Hepatocyte (in vitro differentiated cells): ENCODE results near the gene SOBP. TPM values are rescaled to one million over a fixed set of nuclear protein-coding genes. Genes with fewer than 3 reads are reported as not detected.

Experiments
- DNase-seq: peaks from one replicate; pipeline ENCODE4 v3.0.0-alpha.2; 2016; ENCODE audit warnings: low spot score
- H2AFZ ChIP-seq: fragments of 200-600 bp; sonication (generic); 2 replicates; pipeline ENCODE4 v1.6.0; 2016; ENCODE audit warnings: antibody characterized with exemption, mild to moderate bottlenecking
- H3K27ac ChIP-seq: fragments of 200-600 bp; sonication (generic); 2 replicates; pipeline ENCODE4 v1.5.1; 2016; ENCODE audit warnings: mild to moderate bottlenecking
- H3K27me3 ChIP-seq: fragments of 200-600 bp; sonication (generic); 2 replicates; pipeline ENCODE4 v1.6.1; 2016
- H3K36me3 ChIP-seq: fragments of 200-600 bp; sonication (generic); replicated peaks from 2 replicates; pipeline ENCODE4 v1.5.1; 2016; ENCODE audit warnings: low read depth; ENCODE audit not compliant: insufficient read depth
- H3K4me1 ChIP-seq: fragments of 200-600 bp; sonication (generic); 2 replicates; pipeline ENCODE4 v1.5.1; 2016; ENCODE audit warnings: mild to moderate bottlenecking, moderate library complexity; ENCODE audit not compliant: insufficient read depth
- H3K4me2 ChIP-seq: fragments of 200-600 bp; sonication (generic); 2 replicates; pipeline ENCODE4 v1.6.0; 2016
- H3K4me3 ChIP-seq: fragments of 200-600 bp; sonication (generic); 2 replicates; pipeline ENCODE4 v1.5.1; 2016; ENCODE audit warnings: mild to moderate bottlenecking
- H3K79me2 ChIP-seq: fragments of 200-600 bp; sonication (generic); 2 replicates; pipeline ENCODE4 v1.6.0; 2017; ENCODE audit warnings: mild to moderate bottlenecking
- H3K9me2 ChIP-seq: fragments of 200-600 bp; sonication (generic); replicated peaks from 2 replicates; pipeline ENCODE4 v1.6.0; 2017; ENCODE audit warnings: mild to moderate bottlenecking; ENCODE audit not compliant: insufficient read depth
- H3K9me3 ChIP-seq: fragments of 200-600 bp; sonication (generic); 2 replicates; pipeline ENCODE4 v1.5.1; 2016; ENCODE audit warnings: low read depth, mild to moderate bottlenecking
- H4K20me1 ChIP-seq: fragments of 200-600 bp; sonication (generic); 2 replicates; pipeline ENCODE4 v1.6.0; 2016; ENCODE audit warnings: mild to moderate bottlenecking; ENCODE audit not compliant: insufficient read depth, poor library complexity, severe bottlenecking
- EZH2 ChIP-seq: fragments of 200-600 bp; sonication (generic); IDR thresholded peaks from 2 replicates; pipeline ENCODE4 v1.6.1; 2016; ENCODE audit warnings: antibody characterized with exemption, mild to moderate bottlenecking, borderline replicate concordance
- EZH2phosphoT487 ChIP-seq: fragments of 200-600 bp; sonication (generic); IDR thresholded peaks from one replicate; pipeline ENCODE4 v1.6.1; 2018; ENCODE audit warnings: antibody characterized with exemption, mild to moderate bottlenecking, low read depth, moderate library complexity; ENCODE audit not compliant: unreplicated experiment, severe bottlenecking
- WGBS: methylation state at CpG from one replicate; pipeline ENCODE4 v1.1.6; 2016; ENCODE audit warnings: low lambda C conversion rate; ENCODE audit errors: missing lambda C conversion rate; 5-methylcytosine and 5-hydroxymethylcytosine counted together
- polyA plus RNA-seq: library from polyadenylated mRNA; unstranded; fragments of >200 nt; fragmentation: Nextera tagmentation; extraction: Ambion mirVana; gene quantifications from 2 replicates; pipeline ENCODE4 v1.2.1, GENCODE V29; 2016
- total RNA-seq: library from RNA; depleted of rRNA; stranded (reverse); fragments of >200 nt; gene quantifications from 2 replicates; pipeline ENCODE4 v1.2.3, GENCODE V29; 2014
- TF ChIP-seq, protein P1 (sequence below): fragments of 200-600 bp; sonication (generic); IDR thresholded peaks from 2 replicates; pipeline ENCODE4 v1.5.1; 2016; ENCODE audit warnings: antibody characterized with exemption, mild to moderate bottlenecking; ENCODE audit not compliant: poor library complexity

Gene SOBP
- total and polyA plus RNA-seq, 2 experiments from 2014 or later = 2.1 to 2.2 TPM

DNA sequence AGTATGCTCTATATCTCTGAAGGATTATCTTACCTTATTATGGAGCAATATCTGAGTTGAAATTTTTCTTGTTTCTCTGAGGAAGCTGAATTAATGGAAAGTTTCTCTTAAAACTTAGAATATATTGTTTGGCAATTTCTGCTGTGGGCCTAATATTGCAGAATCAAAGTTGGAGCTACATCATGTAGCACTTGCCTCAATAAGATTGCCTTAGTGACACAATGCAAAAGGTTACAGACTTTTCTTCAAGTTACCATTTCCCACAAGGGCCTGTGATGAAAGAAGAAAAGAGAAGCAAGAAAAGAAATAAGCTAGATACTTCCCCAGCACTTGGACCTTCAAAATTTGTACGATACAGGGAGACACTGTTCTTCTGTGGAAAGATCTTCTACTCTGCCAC is 151.2 kb downstream of the SOBP start:
- Histone ChIP-seq H3K36me3 (no peaks in the 10 kb centered on the region), H3K9me3 (no peaks in the 10 kb centered on the region), H3K4me1 (no peaks in the 10 kb centered on the region), H3K9me2 (no peaks in the 10 kb centered on the region), H3K79me2 (no peaks in the 10 kb centered on the region), H2AFZ (no peak overlapping the region), H3K4me2 (no peak overlapping the region), H3K4me3 (no peak overlapping the region), H4K20me1 (no peaks in the 10 kb centered on the region), H3K27ac (no peak overlapping the region), H3K27me3 (peaks cover 4% of the 10 kb centered on the region)
- no peak for DNase-seq
- 100% methylated on average over 1 of the region's 1 CpG for WGBS
- TF ChIP-seq EZH2phosphoT487 (no peak), EZH2 (no peak)
- TF ChIP-seq, protein P1, sequence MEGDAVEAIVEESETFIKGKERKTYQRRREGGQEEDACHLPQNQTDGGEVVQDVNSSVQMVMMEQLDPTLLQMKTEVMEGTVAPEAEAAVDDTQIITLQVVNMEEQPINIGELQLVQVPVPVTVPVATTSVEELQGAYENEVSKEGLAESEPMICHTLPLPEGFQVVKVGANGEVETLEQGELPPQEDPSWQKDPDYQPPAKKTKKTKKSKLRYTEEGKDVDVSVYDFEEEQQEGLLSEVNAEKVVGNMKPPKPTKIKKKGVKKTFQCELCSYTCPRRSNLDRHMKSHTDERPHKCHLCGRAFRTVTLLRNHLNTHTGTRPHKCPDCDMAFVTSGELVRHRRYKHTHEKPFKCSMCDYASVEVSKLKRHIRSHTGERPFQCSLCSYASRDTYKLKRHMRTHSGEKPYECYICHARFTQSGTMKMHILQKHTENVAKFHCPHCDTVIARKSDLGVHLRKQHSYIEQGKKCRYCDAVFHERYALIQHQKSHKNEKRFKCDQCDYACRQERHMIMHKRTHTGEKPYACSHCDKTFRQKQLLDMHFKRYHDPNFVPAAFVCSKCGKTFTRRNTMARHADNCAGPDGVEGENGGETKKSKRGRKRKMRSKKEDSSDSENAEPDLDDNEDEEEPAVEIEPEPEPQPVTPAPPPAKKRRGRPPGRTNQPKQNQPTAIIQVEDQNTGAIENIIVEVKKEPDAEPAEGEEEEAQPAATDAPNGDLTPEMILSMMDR = no peak

GRCh38 chr6:107641500-107641941 is 151.6 kb downstream of the SOBP start:
- Histone ChIP-seq H3K4me3 (no peak overlapping the region), H3K9me2 (no peaks in the 10 kb centered on the region), H3K36me3 (no peaks in the 10 kb centered on the region), H3K9me3 (no peaks in the 10 kb centered on the region), H3K79me2 (no peaks in the 10 kb centered on the region), H2AFZ (no peak overlapping the region), H3K4me2 (no peak overlapping the region), H4K20me1 (no peaks in the 10 kb centered on the region), H3K27ac (no peak overlapping the region), H3K27me3 (no peaks in the 10 kb centered on the region), H3K4me1 (no peaks in the 10 kb centered on the region)
- 85% methylated on average over 14 of the region's 14 CpGs for WGBS
- no peak for DNase-seq
- TF ChIP-seq EZH2 (no peak), EZH2phosphoT487 (no peak)
- TF ChIP-seq, protein P1 = no peak

- no peaks in the 10 kb centered on the region for H3K36me3 ChIP-seq
- no peaks in the 10 kb centered on the region for H3K9me3 ChIP-seq
- no peaks in the 10 kb centered on the region for H3K4me1 ChIP-seq
- no peaks in the 10 kb centered on the region for H4K20me1 ChIP-seq
- no peak overlapping the region for H2AFZ ChIP-seq
- no peaks in the 10 kb centered on the region for H3K79me2 ChIP-seq
- no peaks in the 10 kb centered on the region for H3K9me2 ChIP-seq
- 87% methylated on average over 3 of the region's 3 CpGs for WGBS
- DNase-seq = no peak
- no peak overlapping the region for H3K27ac ChIP-seq
- H3K4me2 ChIP-seq = no peak overlapping the region
- H3K27me3 ChIP-seq = no peaks in the 10 kb centered on the region
- no peak for TF ChIP-seq EZH2
- no peak for TF ChIP-seq EZH2phosphoT487
- TF ChIP-seq, protein P1 = no peak
- no peak overlapping the region for H3K4me3 ChIP-seq
Observed at GRCh38 chr6:107642095-107642860, 152.4 kb downstream of the SOBP start.
